ENCODE data around the gene GDPGP1. TPM values are rescaled to one million over a fixed set of nuclear protein-coding genes. Genes with fewer than 3 reads are reported as not detected.

The GDPGP1 gene
- total RNA-seq, 1 experiment from 2014 or later = 15.4 TPM

- no peaks in the 10 kb centered on the region for H3K9me3 ChIP-seq (ENCODE audit: control insufficient read depth in 1 of 2, insufficient read depth in 1 of 2, low read depth in 1 of 2, low read length in 2 of 2)
- H3K4me2 ChIP-seq (ENCODE audit: low read length) = no peak overlapping the region
- H3K9me2 ChIP-seq (ENCODE audit: insufficient read depth) = no peaks in the 10 kb centered on the region
- H3K36me3 ChIP-seq (ENCODE audit: control insufficient read depth in 1 of 2, insufficient read depth in 2 of 2, low read length in 2 of 2) = no peaks in the 10 kb centered on the region
- no peak overlapping the region for H3K4me3 ChIP-seq (replicated peaks in 1 of 2; ENCODE audit: low read depth in 1 of 2, low read length in 2 of 2)
- no peaks in the 10 kb centered on the region for H4K20me1 ChIP-seq (ENCODE audit: insufficient read depth)
- H3K79me2 ChIP-seq (ENCODE audit: insufficient read depth, low read length) = no peaks in the 10 kb centered on the region
- no peak overlapping the region for H3K9ac ChIP-seq (ENCODE audit: low read length)
- no TSS peak for BruUV-seq (replicated peaks)
- no peak for ATAC-seq
- CTCF ChIA-PET = no interaction called here
- RAD21 ChIA-PET (ENCODE audit: low non-redundant PET in 1 of 2, low total read pairs in 2 of 2, uncharacterized antibody in 2 of 2, unreplicated experiment in 2 of 2) = no interaction called here
- DNase-seq (ENCODE audit: low read depth, low spot score) = no peak
- no peak overlapping the region for H2AFZ ChIP-seq (ENCODE audit: low read depth, low read length, poor library complexity, severe bottlenecking)
- no peak overlapping the region for H3K27ac ChIP-seq (ENCODE audit: low read depth, low read length)
- H3K4me1 ChIP-seq (ENCODE audit: control insufficient read depth in 1 of 2, insufficient read depth in 2 of 2, low read length in 2 of 2) = peaks cover 7 to 24% of the 10 kb centered on the region in 2 experiments; a peak in 3 of 4 replicates
- H3K27me3 ChIP-seq (ENCODE audit: insufficient read depth, low read length) = no peaks in the 10 kb centered on the region
- POLR2A ChIA-PET = no interaction called here
- TF ChIP-seq SP1 (IDR thresholded peaks at IDR 0.05; ENCODE audit: low read depth) = no peak
- TF ChIP-seq EZH2phosphoT487 (IDR thresholded peaks at IDR 0.05; ENCODE audit: borderline replicate concordance) = no peak
- TF ChIP-seq SRF (IDR thresholded peaks at IDR 0.05; ENCODE audit: low read depth) = no peak
- TF ChIP-seq, protein P1, sequence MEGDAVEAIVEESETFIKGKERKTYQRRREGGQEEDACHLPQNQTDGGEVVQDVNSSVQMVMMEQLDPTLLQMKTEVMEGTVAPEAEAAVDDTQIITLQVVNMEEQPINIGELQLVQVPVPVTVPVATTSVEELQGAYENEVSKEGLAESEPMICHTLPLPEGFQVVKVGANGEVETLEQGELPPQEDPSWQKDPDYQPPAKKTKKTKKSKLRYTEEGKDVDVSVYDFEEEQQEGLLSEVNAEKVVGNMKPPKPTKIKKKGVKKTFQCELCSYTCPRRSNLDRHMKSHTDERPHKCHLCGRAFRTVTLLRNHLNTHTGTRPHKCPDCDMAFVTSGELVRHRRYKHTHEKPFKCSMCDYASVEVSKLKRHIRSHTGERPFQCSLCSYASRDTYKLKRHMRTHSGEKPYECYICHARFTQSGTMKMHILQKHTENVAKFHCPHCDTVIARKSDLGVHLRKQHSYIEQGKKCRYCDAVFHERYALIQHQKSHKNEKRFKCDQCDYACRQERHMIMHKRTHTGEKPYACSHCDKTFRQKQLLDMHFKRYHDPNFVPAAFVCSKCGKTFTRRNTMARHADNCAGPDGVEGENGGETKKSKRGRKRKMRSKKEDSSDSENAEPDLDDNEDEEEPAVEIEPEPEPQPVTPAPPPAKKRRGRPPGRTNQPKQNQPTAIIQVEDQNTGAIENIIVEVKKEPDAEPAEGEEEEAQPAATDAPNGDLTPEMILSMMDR (IDR thresholded peaks at IDR 0.05 in 2 of 3, conservative IDR thresholded peaks at IDR 0.05 in 1 of 3; ENCODE audit: borderline replicate concordance in 1 of 3, insufficient read depth in 1 of 3, low read depth in 2 of 3, low read length in 2 of 3) = no peak
- no peak for TF ChIP-seq YY1 (IDR thresholded peaks at IDR 0.05; ENCODE audit: extremely low read depth, insufficient replicate concordance, low read depth, low read length)
- TF ChIP-seq POLR2A (IDR thresholded peaks at IDR 0.05; ENCODE audit: borderline replicate concordance, extremely low read depth, insufficient read depth, insufficient read length) = no peak
- TF ChIP-seq, protein P2, sequence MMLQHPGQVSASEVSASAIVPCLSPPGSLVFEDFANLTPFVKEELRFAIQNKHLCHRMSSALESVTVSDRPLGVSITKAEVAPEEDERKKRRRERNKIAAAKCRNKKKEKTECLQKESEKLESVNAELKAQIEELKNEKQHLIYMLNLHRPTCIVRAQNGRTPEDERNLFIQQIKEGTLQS (IDR thresholded peaks at IDR 0.05) = no peak
- no peak for TF ChIP-seq REST (IDR thresholded peaks at IDR 0.05; ENCODE audit: low read depth)
- no peak for TF ChIP-seq ZNF274 (IDR thresholded peaks at IDR 0.05; ENCODE audit: low read depth, low read length)
- no peak for TF ChIP-seq CEBPB (IDR thresholded peaks at IDR 0.05; ENCODE audit: low read depth)
- no peak for TF ChIP-seq EGR1 (IDR thresholded peaks at IDR 0.05; ENCODE audit: low read depth)
- no peak for TF ChIP-seq JUND (IDR thresholded peaks at IDR 0.05)
- intact Hi-C loops (cut with micrococcal nuclease) = loop anchor here (10.0 kb wide), 1 partner anchor 400 kb away; no protein-coding TSS in a partner anchor
Observed at GRCh38 chr15:90295270-90295648, 61.2 kb downstream of the GDPGP1 start.

Other genes starting within 250 kb of the GDPGP1 start
- gene ZNF710, start 232.9 kb upstream of the GDPGP1 start, total RNA-seq (2021; ENCODE audit: unreplicated experiment) = 10.0 TPM
- gene IDH2, start 131.7 kb upstream of the GDPGP1 start, total RNA-seq (2021; ENCODE audit: unreplicated experiment) = 48.1 TPM
- gene SEMA4B, start 32.9 kb upstream of the GDPGP1 start, total RNA-seq (2021; ENCODE audit: unreplicated experiment) = 98.6 TPM
- gene CIB1, start 268 bp upstream of the GDPGP1 start, total RNA-seq (2021; ENCODE audit: unreplicated experiment) = 92.7 TPM
- gene TTLL13, start 15.3 kb downstream of the GDPGP1 start, total RNA-seq (2021; ENCODE audit: unreplicated experiment) = 1.0 TPM
- gene NGRN, start 31.5 kb downstream of the GDPGP1 start, total RNA-seq (2021; ENCODE audit: unreplicated experiment) = 72.7 TPM
- 4.0 TPM for gene ZNF774, start 118.1 kb downstream of the GDPGP1 start, total RNA-seq (2021; ENCODE audit: unreplicated experiment)
- 113 TPM for gene IQGAP1, start 154.0 kb downstream of the GDPGP1 start, total RNA-seq (2021; ENCODE audit: unreplicated experiment)

All from HCT116 (cell line).